Hepatocyte (in vitro differentiated cells): ENCODE results near the gene C19orf73. TPM values are rescaled to one million over a fixed set of nuclear protein-coding genes. Genes with fewer than 3 reads are reported as not detected.
"Not testable (repeated sequence)": the region's sequence is repeated elsewhere in the genome, so short reads cannot be mapped to it uniquely, and the experiment has no call there.

Source experiments
- DNase-seq: peaks from one replicate; pipeline ENCODE4 v3.0.0-alpha.2; 2016; ENCODE audit warnings: low spot score
- H2AFZ ChIP-seq: fragments of 200-600 bp; sonication (generic); 2 replicates; pipeline ENCODE4 v1.6.0; 2016; ENCODE audit warnings: antibody characterized with exemption, mild to moderate bottlenecking
- H3K27ac ChIP-seq: fragments of 200-600 bp; sonication (generic); 2 replicates; pipeline ENCODE4 v1.5.1; 2016; ENCODE audit warnings: mild to moderate bottlenecking
- H3K27me3 ChIP-seq: fragments of 200-600 bp; sonication (generic); 2 replicates; pipeline ENCODE4 v1.6.1; 2016
- H3K36me3 ChIP-seq: fragments of 200-600 bp; sonication (generic); replicated peaks from 2 replicates; pipeline ENCODE4 v1.5.1; 2016; ENCODE audit warnings: low read depth; ENCODE audit not compliant: insufficient read depth
- H3K4me1 ChIP-seq: fragments of 200-600 bp; sonication (generic); 2 replicates; pipeline ENCODE4 v1.5.1; 2016; ENCODE audit warnings: mild to moderate bottlenecking, moderate library complexity; ENCODE audit not compliant: insufficient read depth
- H3K4me2 ChIP-seq: fragments of 200-600 bp; sonication (generic); 2 replicates; pipeline ENCODE4 v1.6.0; 2016
- H3K4me3 ChIP-seq: fragments of 200-600 bp; sonication (generic); 2 replicates; pipeline ENCODE4 v1.5.1; 2016; ENCODE audit warnings: mild to moderate bottlenecking
- H3K79me2 ChIP-seq: fragments of 200-600 bp; sonication (generic); 2 replicates; pipeline ENCODE4 v1.6.0; 2017; ENCODE audit warnings: mild to moderate bottlenecking
- H3K9me2 ChIP-seq: fragments of 200-600 bp; sonication (generic); replicated peaks from 2 replicates; pipeline ENCODE4 v1.6.0; 2017; ENCODE audit warnings: mild to moderate bottlenecking; ENCODE audit not compliant: insufficient read depth
- H3K9me3 ChIP-seq: fragments of 200-600 bp; sonication (generic); 2 replicates; pipeline ENCODE4 v1.5.1; 2016; ENCODE audit warnings: low read depth, mild to moderate bottlenecking
- H4K20me1 ChIP-seq: fragments of 200-600 bp; sonication (generic); 2 replicates; pipeline ENCODE4 v1.6.0; 2016; ENCODE audit warnings: mild to moderate bottlenecking; ENCODE audit not compliant: insufficient read depth, poor library complexity, severe bottlenecking
- EZH2 ChIP-seq: fragments of 200-600 bp; sonication (generic); IDR thresholded peaks from 2 replicates; pipeline ENCODE4 v1.6.1; 2016; ENCODE audit warnings: antibody characterized with exemption, mild to moderate bottlenecking, borderline replicate concordance
- EZH2phosphoT487 ChIP-seq: fragments of 200-600 bp; sonication (generic); IDR thresholded peaks from one replicate; pipeline ENCODE4 v1.6.1; 2018; ENCODE audit warnings: antibody characterized with exemption, mild to moderate bottlenecking, low read depth, moderate library complexity; ENCODE audit not compliant: unreplicated experiment, severe bottlenecking
- WGBS: methylation state at CpG from one replicate; pipeline ENCODE4 v1.1.6; 2016; ENCODE audit warnings: low lambda C conversion rate; ENCODE audit errors: missing lambda C conversion rate; 5-methylcytosine and 5-hydroxymethylcytosine counted together
- polyA plus RNA-seq: library from polyadenylated mRNA; unstranded; fragments of >200 nt; fragmentation: Nextera tagmentation; extraction: Ambion mirVana; gene quantifications from 2 replicates; pipeline ENCODE4 v1.2.1, GENCODE V29; 2016
- total RNA-seq: library from RNA; depleted of rRNA; stranded (reverse); fragments of >200 nt; gene quantifications from 2 replicates; pipeline ENCODE4 v1.2.3, GENCODE V29; 2014
- TF ChIP-seq, protein P1 (sequence below): fragments of 200-600 bp; sonication (generic); IDR thresholded peaks from 2 replicates; pipeline ENCODE4 v1.5.1; 2016; ENCODE audit warnings: antibody characterized with exemption, mild to moderate bottlenecking; ENCODE audit not compliant: poor library complexity

The C19orf73 gene
- total and polyA plus RNA-seq, 2 experiments from 2014 or later, result 1.9 to 2.7 TPM

DNA sequence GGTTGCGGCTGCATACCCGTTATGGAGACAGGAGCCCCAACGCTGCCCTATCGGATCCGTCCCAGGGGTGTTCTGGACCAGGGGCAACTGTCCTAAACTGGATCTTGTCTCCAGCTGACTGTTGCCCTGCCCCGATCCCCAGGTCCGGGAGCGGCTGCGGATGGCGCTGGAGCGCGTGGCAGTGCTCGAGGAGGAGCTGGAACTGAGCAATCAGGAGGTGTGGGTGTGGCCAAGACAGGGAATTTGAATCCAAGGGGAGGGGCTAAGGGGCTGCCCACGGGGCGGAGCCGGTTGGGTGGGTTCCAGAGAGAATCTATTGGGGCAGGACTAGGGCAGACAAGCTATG lies 10.3 kb upstream of the C19orf73 start:
- 81% methylated on average over 15 of the region's 16 CpGs for WGBS
- Histone ChIP-seq H3K9me3 (no peaks in the 10 kb centered on the region), H3K27ac (no peak overlapping the region), H3K9me2 (no peaks in the 10 kb centered on the region), H2AFZ (no peak overlapping the region), H3K4me2 (no peak overlapping the region), H3K4me3 (no peak overlapping the region), H4K20me1 (no peaks in the 10 kb centered on the region), H3K79me2 (no peaks in the 10 kb centered on the region), H3K27me3 (no peaks in the 10 kb centered on the region), H3K4me1 (no peaks in the 10 kb centered on the region), H3K36me3 (no peaks in the 10 kb centered on the region)
- TF ChIP-seq EZH2, result no peak
- TF ChIP-seq, protein P1, sequence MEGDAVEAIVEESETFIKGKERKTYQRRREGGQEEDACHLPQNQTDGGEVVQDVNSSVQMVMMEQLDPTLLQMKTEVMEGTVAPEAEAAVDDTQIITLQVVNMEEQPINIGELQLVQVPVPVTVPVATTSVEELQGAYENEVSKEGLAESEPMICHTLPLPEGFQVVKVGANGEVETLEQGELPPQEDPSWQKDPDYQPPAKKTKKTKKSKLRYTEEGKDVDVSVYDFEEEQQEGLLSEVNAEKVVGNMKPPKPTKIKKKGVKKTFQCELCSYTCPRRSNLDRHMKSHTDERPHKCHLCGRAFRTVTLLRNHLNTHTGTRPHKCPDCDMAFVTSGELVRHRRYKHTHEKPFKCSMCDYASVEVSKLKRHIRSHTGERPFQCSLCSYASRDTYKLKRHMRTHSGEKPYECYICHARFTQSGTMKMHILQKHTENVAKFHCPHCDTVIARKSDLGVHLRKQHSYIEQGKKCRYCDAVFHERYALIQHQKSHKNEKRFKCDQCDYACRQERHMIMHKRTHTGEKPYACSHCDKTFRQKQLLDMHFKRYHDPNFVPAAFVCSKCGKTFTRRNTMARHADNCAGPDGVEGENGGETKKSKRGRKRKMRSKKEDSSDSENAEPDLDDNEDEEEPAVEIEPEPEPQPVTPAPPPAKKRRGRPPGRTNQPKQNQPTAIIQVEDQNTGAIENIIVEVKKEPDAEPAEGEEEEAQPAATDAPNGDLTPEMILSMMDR, result no peak
- TF ChIP-seq EZH2phosphoT487, result no peak
- DNase-seq, result no peak

DNA sequence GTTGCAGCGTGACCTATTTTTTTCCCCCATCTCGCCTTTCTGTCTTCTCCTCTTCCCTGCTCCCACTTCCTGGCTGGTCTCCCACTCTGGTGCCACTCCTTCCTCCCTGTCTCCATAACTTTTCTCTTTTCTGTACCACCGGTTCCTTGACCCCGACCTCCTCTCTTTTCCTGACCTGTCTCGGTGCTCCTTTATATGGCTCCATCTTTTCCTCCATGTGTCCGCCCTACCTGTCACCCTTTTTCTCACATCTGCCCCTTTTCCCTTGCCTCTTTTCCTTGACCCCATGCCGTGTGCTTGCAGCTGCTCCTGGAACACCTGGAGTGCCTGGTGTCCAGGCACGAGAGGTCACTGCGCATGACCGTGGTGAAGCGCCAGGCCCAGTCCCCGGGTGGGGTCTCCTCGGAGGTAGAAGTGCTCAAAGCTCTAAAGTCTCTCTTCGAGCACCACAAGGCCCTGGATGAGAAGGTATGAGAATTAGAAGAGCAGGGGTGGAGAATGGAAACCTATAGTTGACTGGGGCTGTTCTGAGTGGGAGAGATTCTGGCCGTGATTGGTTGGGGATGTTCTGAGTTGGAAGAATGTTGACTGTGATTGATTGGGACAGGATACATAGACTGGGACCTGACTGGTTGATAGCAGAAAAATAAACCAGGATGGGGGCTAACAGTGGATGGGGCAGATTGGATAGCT lies 9.7 kb upstream of the C19orf73 start:
- Histone ChIP-seq H4K20me1 (no peaks in the 10 kb centered on the region), H3K27ac (no peak overlapping the region), H3K36me3 (no peaks in the 10 kb centered on the region), H3K4me1 (no peaks in the 10 kb centered on the region), H3K9me2 (no peaks in the 10 kb centered on the region), H3K79me2 (no peaks in the 10 kb centered on the region), H3K9me3 (no peaks in the 10 kb centered on the region), H3K4me3 (no peak overlapping the region), H2AFZ (no peak overlapping the region), H3K4me2 (peak overlapping the region; percentile 79), H3K27me3 (no peaks in the 10 kb centered on the region)
- no peak for TF ChIP-seq EZH2phosphoT487
- TF ChIP-seq EZH2, result no peak
- TF ChIP-seq, protein P1, result no peak
- no peak for DNase-seq
- WGBS, result 89% methylated on average over 13 of the region's 15 CpGs

DNA sequence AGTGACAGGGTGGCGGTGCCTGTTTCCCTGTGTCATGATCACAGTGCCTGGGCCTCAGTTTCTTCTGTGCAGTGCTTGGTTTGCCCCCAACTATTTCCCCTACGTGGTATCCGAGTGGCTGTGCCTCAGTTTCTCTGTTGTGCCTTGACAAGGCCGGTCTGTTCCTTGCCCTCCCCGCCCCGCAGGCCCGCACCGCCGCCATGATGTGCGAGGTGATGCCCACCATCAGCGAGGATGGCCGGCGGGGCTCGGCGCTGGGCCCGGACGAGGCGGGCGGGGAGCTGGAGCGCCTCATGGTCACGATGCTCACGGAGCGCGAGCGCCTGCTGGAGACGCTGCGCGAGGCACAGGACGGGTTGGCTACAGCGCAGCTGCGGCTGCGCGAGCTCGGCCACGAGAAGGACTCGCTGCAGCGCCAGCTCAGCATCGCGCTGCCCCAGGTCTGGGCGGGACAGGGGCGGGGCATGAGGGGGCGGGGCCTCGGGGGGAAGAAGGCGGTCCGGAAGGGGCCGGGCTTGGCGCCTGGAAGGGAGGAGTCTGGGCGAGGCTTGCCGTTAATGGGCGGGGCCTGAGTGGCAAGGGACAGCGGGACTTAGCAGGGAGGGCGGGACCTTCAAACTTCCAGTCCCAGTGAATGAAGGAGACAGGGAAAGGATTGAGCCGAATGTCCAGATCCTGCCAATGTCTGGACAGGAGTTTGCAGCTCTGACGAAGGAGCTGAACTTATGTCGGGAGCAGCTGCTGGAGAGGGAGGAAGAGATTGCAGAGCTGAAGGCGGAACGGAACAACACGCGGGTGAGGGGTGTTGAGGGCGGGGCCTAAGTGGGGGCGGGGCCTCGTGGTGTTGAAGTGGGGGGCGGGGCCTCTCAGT lies 9.0 kb upstream of the C19orf73 start:
- no peaks in the 10 kb centered on the region for H3K36me3 ChIP-seq
- H3K4me2 ChIP-seq, result peak overlapping the region; percentile 79
- no peak overlapping the region for H3K4me3 ChIP-seq
- H3K27me3 ChIP-seq, result no peaks in the 10 kb centered on the region
- no peaks in the 10 kb centered on the region for H3K79me2 ChIP-seq
- peak overlapping the region; percentile 49 for H2AFZ ChIP-seq
- DNase-seq, result peak; percentile 98
- WGBS, result 10% methylated on average over 31 of the region's 63 CpGs
- H3K9me2 ChIP-seq, result no peaks in the 10 kb centered on the region
- H4K20me1 ChIP-seq, result no peaks in the 10 kb centered on the region
- TF ChIP-seq, protein P1, result no peak
- no peak for TF ChIP-seq EZH2
- no peak for TF ChIP-seq EZH2phosphoT487
- peak overlapping the region; percentile 76 for H3K27ac ChIP-seq
- H3K9me3 ChIP-seq, result no peaks in the 10 kb centered on the region
- H3K4me1 ChIP-seq, result no peaks in the 10 kb centered on the region

DNA sequence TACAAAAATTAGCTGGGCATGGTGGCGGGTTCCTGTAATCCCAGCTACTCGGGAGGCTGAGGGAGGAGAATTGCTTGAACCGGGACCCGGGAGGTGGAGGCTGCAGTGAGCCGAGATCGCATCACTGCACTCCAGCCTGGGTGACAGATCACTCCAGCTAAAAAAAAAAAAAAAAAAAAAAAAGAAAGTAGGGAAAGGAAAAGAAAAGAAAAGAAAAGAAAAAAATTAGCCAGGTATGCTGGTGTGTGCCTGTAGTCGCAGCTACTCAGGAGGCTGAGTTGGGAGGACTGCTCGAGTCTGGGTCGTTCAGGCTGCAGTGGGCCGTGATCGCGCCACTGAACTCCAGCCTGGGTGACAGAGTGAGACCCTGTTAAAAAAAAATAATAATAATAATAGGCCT lies 8.3 kb upstream of the C19orf73 start:
- not testable (repeated sequence) for H3K27me3 ChIP-seq, DNase-seq, H3K9me3 ChIP-seq, H3K4me3 ChIP-seq, H3K27ac ChIP-seq, H3K9me2 ChIP-seq, H2AFZ ChIP-seq, H3K4me1 ChIP-seq, H4K20me1 ChIP-seq, H3K36me3 ChIP-seq, H3K79me2 ChIP-seq
- over 99% methylated on average over 12 of the region's 12 CpGs for WGBS
- H3K4me2 ChIP-seq, result peak overlapping the region; percentile 73
